Middle frontal gyrus (tissue), 1 donor: ENCODE data around the gene DSCAM.

Experiments used
- DNase-seq: peaks from one replicate; pipeline ENCODE4 v3.0.0-alpha.2; 2015; ENCODE audit warnings: low spot score; ENCODE audit errors: extremely low spot score

Gene DSCAM

GRCh38 chr21:40254540-40255465 is 592.2 kb downstream of the DSCAM start:
- no peak for DNase-seq

- no peak for DNase-seq
Observed at GRCh38 chr21:40253112-40253511, 593.8 kb downstream of the DSCAM start.

GRCh38 chr21:40250514-40251294 is 596.3 kb downstream of the DSCAM start:
- no peak for DNase-seq

GRCh38 chr21:40244981-40245380 is 602.0 kb downstream of the DSCAM start:
- no peak for DNase-seq

- DNase-seq, result no peak
Observed at GRCh38 chr21:40243685-40244084, 603.3 kb downstream of the DSCAM start.

- no peak for DNase-seq
Observed at GRCh38 chr21:40242586-40243265, 604.2 kb downstream of the DSCAM start.

GRCh38 chr21:40235528-40235927 is 611.4 kb downstream of the DSCAM start:
- no peak for DNase-seq

GRCh38 chr21:40231979-40232378 is 615.0 kb downstream of the DSCAM start:
- DNase-seq, result no peak

- DNase-seq, result no peak
Observed at GRCh38 chr21:40227096-40227495, 619.9 kb downstream of the DSCAM start.

- DNase-seq, result no peak
Observed at GRCh38 chr21:40215941-40216340, 631.0 kb downstream of the DSCAM start.

GRCh38 chr21:40210251-40210650 is 636.7 kb downstream of the DSCAM start:
- no peak for DNase-seq

GRCh38 chr21:40208948-40209345 is 638.0 kb downstream of the DSCAM start:
- no peak for DNase-seq

- DNase-seq, result no peak
Observed at GRCh38 chr21:40208206-40208947, 638.6 kb downstream of the DSCAM start.

- no peak for DNase-seq
Observed at GRCh38 chr21:40200946-40201345, 646.0 kb downstream of the DSCAM start.

- no peak for DNase-seq
Observed at GRCh38 chr21:40200126-40200525, 646.8 kb downstream of the DSCAM start.

GRCh38 chr21:40194185-40194980 is 652.6 kb downstream of the DSCAM start:
- no peak for DNase-seq

GRCh38 chr21:40191616-40192015 is 655.3 kb downstream of the DSCAM start:
- no peak for DNase-seq

- no peak for DNase-seq
Observed at GRCh38 chr21:40191196-40191595, 655.8 kb downstream of the DSCAM start.

GRCh38 chr21:40187946-40188654 is 658.9 kb downstream of the DSCAM start:
- DNase-seq, result no peak

- DNase-seq, result no peak
Observed at GRCh38 chr21:40187244-40187643, 659.7 kb downstream of the DSCAM start.
